ENCODE data around the gene COLEC11.

- no peak for TF ChIP-seq CTCF (IDR thresholded peaks at IDR 0.05)
- no peak for TF ChIP-seq POLR2A (IDR thresholded peaks at IDR 0.05; ENCODE audit: low read depth)
- TF ChIP-seq POLR2AphosphoS5 (IDR thresholded peaks at IDR 0.05) = no peak
Observed at GRCh38 chr2:3689998-3690748, 95.3 kb downstream of the COLEC11 start.

All from esophagus muscularis mucosa (tissue), 3 donors.